ENCODE measurements around the gene AGAP9.

Gene AGAP9

DNA sequence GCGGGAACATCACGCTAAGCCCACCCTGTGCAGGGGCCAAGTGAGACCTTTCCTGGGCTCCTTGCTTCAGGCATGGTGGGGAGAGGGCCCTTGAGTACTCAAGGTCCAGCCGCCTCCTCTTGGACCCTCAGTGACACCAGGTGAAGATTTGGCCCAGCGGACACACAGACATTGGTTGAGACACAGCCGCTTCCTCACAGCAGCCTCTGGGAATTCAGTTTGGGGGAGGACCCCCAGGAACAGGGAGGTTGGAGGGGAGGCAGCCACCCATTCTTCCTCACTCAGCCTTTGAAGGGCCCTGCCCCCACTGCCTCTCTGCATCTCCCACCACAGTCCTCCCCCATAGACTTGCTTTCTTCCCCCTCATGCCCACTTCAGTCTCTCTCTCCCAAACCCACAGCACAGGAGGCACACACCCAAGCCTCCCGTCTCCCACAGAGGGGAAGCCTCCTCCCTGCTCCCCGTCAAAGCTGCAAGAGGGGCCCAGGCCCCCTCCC is 71.4 kb downstream of the AGAP9 start:
- TF ChIP-seq POLR2A (IDR thresholded peaks at IDR 0.05; ENCODE audit: low read depth, low read length): no peak
- FAIRE-seq (no peak), DNase-seq (ENCODE audit: insufficient read length, low spot score) (no peak)

Measured in H54 (cell line).